HG02759 (cell line): ENCODE measurements around the gene DYTN.
"Not testable (repeated sequence)": the region's sequence is repeated elsewhere in the genome, so short reads cannot be mapped to it uniquely, and the experiment has no call there.

Source experiments
- ATAC-seq: cut with Tn5 transposase; IDR thresholded peaks from one replicate; pipeline ENCODE4 v1.9.1; 2021; ENCODE audit warnings: mild to moderate bottlenecking, moderate library complexity; ENCODE audit not compliant: unreplicated experiment

Gene DYTN

GRCh38 chr2:206718296-206718695 is at the start of gene DYTN:
DYTN (minus strand) TSS chr2:206718396; CDS start chr2:206718279, 117 bp downstream.
- no peak for ATAC-seq

GRCh38 chr2:206766057-206766930 is 48.1 kb upstream of the DYTN start:
- ATAC-seq: no peak

- peak; percentile 94 for ATAC-seq
These were observed 47.3 kb upstream of the DYTN start, which contains the start of the genes FASTKD2 and MDH1B for GRCh38 chr2:206765242-206766056. FASTKD2 (plus strand) TSS chr2:206765606; CDS start chr2:206766694, 1,088 bp downstream. MDH1B (minus strand) TSS chr2:206765328; CDS start chr2:206765271, 57 bp downstream.

GRCh38 chr2:206764673-206765241 is 46.6 kb upstream of the DYTN start:
- no peak for ATAC-seq

- no peak for ATAC-seq
These were observed 38.6 kb upstream of the DYTN start for GRCh38 chr2:206756816-206757215.

GRCh38 chr2:206740800-206741199 is 22.6 kb upstream of the DYTN start:
- no peak for ATAC-seq

GRCh38 chr2:206739271-206739670 is 21.1 kb upstream of the DYTN start:
- ATAC-seq: no peak

- ATAC-seq: no peak
These were observed 18.7 kb upstream of the DYTN start for GRCh38 chr2:206736935-206737334.

GRCh38 chr2:206733341-206733740 is 15.1 kb upstream of the DYTN start:
- ATAC-seq: no peak

- ATAC-seq: no peak
These were observed 10.3 kb upstream of the DYTN start for GRCh38 chr2:206728277-206729199.

GRCh38 chr2:206727287-206727686 is 9.1 kb upstream of the DYTN start:
- no peak for ATAC-seq

- no peak for ATAC-seq
These were observed 5.1 kb upstream of the DYTN start for GRCh38 chr2:206723288-206723687.

GRCh38 chr2:206721256-206721920 is 3.2 kb upstream of the DYTN start:
- peak; percentile 92 for ATAC-seq

GRCh38 chr2:206716623-206717022 is 1.6 kb downstream of the DYTN start:
- ATAC-seq: no peak

GRCh38 chr2:206715183-206715582 is 3.0 kb downstream of the DYTN start:
- not testable (repeated sequence) for ATAC-seq

GRCh38 chr2:206713746-206714145 is 4.5 kb downstream of the DYTN start:
- peak; percentile 86 for ATAC-seq

GRCh38 chr2:206708286-206708685 is 9.9 kb downstream of the DYTN start:
- no peak for ATAC-seq

- ATAC-seq: no peak
These were observed 11.0 kb downstream of the DYTN start for GRCh38 chr2:206707164-206707701.

GRCh38 chr2:206701952-206702605 is 16.1 kb downstream of the DYTN start:
- ATAC-seq: no peak
